ENCODE data around the gene LRRC23.
A peak's percentile ranks its signal among the peaks of the same experiment; 100 is the strongest.

Gene LRRC23

DNA sequence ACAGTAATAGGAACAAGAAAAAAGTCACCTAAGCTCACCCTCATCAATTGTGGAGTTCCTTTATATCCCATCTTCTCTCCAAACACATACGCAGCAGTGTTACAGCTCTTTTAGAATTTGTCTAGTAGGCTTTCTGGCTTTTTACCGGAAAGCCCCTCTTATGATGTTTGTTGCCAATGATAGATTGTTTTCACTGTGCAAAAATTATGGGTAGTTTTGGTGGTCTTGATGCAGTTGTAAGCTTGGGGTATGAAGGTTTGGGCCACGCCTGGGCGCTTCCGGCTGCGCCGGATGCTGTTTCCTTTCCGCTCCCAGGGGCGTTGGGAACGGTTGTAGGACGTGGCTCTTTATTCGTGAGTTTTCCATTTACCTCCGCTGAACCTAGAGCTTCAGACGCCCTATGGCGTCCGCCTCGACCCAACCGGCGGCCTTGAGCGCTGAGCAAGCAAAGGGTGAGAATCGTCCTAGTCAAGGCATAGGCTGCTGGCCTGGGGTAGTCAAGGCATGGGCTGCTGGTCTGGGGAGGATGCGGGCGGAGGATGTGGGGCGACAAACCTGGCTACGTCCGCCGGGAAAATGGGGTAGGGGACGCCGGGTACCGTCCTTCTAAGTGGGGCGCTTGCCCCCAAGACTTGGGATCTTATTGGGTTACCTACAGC, 39.2 kb downstream of the LRRC23 start, which contains the start of the genes C12orf57 and RNU7-1:
TSS of gene C12orf57 (plus strand) at position 301 of the 659 bp plus-strand sequence. CDS start at position 401, 100 bp downstream.
TSS of gene RNU7-1 (plus strand) at position 95 of the 659 bp plus-strand sequence.
- DNase-seq (ENCODE audit: low spot score): peak; percentile 94

DNA sequence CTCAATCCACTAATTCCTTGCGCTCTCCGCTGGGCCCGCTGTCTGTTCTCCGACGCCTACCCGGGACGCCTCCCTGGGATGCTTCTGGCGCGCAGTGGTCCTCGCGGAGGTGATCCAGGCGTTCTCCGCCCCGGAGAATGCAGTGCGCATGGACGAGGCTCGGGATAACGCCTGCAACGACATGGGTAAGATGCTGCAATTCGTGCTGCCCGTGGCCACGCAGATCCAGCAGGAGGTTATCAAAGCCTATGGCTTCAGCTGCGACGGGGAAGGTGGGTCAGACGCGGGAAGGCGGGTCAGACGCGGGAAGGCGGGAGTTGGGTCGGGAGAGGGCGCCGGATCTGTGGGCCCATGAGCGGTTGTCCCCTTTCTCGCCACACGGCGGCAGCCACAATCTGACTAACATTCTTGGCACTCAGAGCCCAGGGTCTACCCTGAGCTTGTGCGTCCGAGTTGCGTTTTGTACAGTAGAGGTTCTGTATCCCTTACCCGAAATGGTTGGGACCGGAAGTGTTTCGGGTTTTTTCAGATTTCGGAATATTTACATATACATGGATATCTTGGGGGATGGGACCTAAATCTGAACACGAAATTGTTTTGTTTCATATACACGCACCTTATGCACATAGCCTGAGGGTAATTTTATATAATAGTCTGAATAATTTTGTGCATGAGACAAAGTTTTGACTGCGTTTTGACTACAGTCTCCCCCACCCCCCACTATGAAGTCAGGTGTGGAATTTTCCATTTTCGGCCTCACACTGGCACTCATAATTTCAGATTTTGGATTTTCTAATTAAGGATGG, 40.0 kb downstream of the LRRC23 start:
- DNase-seq (ENCODE audit: low spot score): peak; percentile 96

DNA sequence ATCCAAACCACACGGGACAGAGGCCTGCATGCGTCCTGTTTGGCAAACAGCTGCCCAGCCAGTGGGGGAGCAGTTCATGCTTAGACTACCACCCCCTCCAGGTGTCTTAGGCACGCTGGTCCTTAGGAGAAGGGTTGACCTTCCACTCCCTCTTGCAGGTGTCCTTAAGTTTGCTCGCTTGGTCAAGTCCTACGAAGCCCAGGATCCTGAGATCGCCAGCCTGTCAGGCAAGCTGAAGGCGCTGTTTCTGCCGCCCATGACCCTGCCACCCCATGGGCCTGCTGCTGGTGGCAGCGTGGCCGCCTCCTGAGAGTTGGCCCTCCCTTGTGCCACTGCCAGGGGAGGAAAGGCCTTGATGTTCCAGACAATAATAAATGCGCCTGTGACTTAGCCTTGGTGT, 41.0 kb downstream of the LRRC23 start:
- no peak for DNase-seq (ENCODE audit: low spot score)

DNA sequence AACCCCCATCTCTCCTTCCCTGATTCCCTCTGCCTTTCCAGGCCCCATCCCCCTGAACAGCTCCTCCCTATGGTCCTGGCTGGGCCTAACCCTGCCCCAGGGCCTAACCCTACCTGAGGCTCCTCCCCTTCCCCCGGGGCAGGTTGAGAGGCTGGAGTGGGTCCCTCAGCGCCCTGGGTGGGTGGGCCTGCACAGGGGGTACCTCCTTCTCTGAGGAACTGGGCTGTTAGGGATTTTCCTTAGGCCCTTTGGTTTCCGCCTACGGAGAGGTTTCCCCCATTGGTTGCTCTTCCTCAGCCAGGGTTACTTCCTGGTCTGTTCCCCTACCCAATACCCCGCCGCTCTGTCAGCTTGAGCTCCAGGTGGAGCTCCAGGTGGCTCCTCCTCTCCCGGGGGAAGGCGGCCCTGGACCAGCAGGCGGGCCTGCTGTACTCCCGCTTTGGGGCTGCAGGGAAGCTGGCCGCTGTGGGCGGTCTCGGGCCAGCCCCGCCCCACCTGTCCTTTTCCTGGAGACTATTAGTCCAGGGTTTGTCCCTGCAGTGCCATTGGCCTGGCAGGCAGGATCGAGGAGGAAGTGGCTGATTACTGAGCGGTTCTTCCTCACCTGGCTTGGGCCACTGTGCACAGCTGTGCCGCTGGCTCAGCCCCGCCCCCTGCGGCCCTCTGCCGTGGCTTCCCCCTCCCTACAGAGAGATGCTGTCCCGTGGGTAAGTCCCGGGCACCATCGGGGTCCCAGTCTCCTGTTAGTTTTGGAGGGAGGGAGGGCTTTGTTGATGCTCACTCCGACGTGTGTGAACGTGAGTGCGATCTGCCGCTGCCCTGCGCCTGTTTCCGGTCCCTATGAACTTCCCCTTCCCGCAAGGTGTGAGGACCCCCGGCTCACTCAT, 41.7 kb downstream of the LRRC23 start:
- peak; percentile 86 for DNase-seq (ENCODE audit: low spot score)

DNA sequence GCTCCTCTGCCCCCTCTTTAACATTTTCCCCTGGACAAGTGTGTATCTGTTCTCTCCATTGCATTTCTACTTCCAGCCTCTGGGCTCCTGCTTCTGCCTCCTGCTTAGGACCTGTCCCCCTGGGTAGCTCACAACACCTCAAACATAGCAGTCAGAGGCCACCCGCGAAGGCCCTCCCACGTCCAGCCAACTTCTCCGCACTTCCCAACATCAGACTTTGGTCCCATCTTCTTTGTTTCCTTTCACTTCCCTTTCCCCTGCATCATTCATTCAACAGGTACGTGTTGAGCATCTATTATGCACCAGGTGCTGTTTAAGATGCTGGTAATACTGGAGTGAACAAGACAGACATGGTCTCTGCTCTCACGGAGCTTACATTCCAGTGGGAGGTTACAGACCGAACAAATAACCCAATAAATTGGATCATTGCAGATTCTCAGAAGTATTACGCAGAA, 42.3 kb downstream of the LRRC23 start:
- DNase-seq (ENCODE audit: low spot score): no peak

DNA sequence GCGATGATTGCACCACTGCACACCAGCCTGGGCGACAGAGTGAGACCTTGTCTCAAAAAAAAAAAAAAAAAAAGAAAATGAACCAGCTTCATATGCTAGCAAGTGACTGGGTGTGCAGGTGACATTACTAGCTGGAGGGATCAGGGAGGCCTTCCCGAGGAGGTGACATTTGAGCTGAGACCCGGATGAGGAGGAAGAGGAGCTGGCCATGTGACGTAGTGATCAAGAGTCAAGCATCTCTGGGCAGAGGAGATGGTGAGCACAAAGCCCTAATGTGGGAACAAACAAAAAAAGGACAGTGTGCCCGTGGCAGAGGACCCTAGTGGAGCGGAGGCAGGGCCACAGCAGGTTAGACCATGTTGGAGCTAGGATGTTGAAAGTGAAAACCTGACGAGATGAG, 43.0 kb downstream of the LRRC23 start:
- DNase-seq (ENCODE audit: low spot score): no peak

DNA sequence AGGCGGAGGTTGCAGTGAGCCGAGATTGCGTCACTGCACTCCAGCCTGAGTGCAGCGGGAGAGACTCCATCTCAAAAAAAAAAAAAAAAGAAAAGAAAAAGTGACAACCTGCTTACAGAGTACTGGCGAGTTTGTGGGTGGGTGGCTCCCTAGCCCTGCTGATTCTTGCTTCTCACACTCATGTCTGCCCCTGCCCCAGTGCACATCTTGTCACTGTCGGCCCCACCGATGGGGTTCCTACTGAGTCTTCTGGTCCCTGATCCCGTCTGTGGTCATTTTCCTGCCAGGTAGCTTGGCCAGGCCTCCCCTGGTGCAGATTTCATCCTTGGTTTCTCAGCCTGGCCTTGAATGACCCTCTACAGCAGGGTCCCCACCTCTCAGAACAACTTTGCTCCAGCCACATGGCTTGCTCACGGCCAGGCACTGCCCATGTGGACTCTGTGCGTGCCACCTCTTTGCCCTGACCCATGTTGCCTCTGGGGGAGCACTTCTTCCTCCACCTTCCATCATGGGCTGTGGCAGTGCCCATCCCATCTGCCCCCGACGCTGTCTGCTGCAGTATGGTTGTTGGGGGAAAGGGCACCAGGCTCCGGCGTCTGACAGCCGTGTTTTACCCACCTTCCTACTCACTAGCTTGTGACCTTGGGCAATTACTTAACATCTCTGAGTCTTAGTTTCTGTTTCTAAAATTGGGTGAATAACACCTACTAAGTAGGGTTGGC, 44.4 kb downstream of the LRRC23 start:
- no peak for DNase-seq (ENCODE audit: low spot score)

DNA sequence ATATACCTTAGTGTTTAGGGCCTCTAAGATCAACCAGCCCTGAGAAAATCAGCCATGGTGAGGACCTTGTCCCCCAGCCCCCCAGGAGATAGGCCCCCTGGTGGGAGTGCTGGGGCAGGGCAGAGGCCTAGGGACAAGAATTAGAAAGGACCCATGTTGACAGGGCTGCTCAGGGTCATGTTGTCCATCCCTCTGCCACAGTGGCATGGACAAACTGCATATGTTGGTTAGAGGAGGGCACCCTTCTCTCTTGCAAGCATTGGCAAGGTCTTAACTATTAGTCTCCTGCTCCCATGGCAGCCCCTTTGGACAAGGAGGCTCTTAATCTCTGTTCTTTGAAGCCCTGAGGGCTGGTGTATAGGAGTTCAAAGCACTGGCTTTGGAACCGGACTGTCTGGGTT, 45.8 kb downstream of the LRRC23 start:
- no peak for DNase-seq (ENCODE audit: low spot score)

DNA sequence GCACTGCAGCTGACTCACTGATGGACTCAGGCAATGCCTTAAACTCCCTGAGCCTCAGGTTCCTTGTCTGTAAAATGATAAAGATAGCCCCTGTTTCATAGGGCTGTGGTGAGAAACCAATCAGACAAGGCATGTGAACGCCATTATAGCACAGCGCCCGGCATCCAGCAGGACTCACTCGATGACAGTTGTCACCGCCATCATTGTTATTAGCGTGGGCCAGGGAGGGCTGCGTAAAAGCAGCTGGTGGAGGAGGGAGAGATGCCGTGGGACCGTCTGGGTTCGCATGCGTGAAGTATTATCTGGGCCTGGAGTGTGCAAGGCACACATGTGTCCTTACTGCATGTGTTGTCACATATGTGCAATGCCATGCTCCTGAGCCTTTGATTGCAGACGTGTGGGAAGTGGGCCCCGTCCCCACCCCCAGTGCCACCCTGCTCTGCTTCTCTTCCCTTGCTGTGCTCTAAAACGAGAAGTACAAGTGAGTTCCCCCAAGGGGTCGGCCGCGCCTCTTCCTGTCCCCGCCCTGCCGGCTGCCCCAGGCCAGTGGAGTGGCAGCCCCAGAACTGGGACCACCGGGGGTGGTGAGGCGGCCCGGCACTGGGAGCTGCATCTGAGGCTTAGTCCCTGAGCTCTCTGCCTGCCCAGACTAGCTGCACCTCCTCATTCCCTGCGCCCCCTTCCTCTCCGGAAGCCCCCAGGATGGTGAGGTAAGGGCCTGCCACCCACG, 46.4 kb downstream of the LRRC23 start, which contains the start of gene PTPN6:
TSS of gene PTPN6 (plus strand) at position 546 of the 730 bp plus-strand sequence. CDS start at position 703, 157 bp downstream.
- no peak for DNase-seq (ENCODE audit: low spot score)

DNA sequence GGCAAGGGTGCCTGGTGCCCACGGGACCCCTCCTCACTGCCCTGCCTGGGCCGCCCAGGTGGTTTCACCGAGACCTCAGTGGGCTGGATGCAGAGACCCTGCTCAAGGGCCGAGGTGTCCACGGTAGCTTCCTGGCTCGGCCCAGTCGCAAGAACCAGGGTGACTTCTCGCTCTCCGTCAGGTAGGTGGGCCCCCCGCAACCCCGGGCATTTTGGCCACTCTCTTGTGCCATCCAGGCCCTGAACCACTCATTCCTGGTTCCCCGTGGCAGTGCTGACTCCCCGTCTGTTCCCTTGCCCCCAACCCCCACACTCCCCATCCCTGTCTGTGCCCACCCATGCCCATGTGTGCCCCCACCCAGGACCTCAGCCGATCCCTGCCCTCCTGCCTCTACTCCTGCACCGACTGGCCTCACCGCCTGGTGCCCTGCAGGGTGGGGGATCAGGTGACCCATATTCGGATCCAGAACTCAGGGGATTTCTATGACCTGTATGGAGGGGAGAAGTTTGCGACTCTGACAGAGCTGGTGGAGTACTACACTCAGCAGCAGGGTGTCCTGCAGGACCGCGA, 47.0 kb downstream of the LRRC23 start:
- no peak for DNase-seq (ENCODE audit: low spot score)

DNA sequence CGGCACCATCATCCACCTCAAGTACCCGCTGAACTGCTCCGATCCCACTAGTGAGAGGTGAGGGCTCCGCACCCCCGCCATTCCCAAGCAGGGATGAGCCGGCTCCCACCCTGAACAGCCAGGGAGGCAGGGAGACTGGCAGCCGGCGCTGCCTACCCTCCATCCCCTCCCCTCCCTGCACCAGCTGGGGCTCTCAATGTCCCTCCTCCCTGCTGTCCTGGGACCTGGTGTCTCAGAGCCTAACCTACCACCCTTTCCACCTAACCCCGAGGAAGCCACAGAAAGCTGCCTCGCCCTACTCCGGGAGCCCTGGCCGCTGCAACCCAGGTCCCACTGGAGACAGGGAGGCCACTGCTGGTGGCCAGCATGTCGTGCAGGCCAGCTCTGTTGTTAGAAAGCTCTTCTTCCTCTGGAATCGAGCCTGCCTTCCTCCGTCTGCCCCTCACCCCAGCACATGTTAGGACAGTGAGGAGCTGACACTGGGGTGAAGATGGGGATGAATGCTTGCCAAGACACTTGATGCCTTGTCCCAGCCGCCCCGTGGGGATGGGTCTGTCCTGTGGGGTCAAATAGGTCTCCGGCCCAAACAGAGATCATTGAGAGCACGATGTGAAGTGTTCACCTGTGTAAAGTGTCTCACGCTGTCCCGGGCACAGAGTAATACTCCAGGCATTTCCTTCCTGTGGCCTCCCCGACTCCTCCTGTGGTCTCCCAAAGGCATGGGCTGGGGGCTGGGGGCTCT, 47.7 kb downstream of the LRRC23 start:
- no peak for DNase-seq (ENCODE audit: low spot score)

DNA sequence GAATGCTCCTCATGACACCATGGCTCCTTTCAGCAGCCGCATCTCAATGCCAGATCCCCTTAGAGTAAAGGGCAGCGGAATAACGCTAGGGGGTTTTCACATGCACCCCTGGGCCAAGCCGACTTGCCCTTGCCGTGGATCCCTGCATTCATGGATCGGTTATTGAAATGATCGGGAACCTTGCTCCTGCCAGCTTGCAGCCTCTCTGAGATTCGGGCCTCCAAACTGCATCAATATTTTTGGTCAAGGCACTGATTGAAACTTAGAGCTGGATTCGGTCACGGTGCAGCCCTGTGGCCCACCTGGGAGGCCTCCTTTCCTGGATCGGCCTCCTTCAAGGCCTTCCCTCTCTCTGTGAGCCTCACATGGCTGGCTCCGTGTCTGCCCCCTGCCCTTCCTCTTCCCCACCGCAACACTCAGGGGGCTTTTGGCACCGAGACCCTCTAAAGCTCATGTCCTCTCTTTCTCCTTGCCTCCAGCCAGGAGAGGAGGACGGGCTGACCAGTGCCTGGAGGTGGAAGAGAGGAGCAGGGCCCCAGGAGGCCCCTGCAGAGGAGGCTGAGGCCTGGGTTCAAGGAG, 48.3 kb downstream of the LRRC23 start:
- no peak for DNase-seq (ENCODE audit: low spot score)

DNA sequence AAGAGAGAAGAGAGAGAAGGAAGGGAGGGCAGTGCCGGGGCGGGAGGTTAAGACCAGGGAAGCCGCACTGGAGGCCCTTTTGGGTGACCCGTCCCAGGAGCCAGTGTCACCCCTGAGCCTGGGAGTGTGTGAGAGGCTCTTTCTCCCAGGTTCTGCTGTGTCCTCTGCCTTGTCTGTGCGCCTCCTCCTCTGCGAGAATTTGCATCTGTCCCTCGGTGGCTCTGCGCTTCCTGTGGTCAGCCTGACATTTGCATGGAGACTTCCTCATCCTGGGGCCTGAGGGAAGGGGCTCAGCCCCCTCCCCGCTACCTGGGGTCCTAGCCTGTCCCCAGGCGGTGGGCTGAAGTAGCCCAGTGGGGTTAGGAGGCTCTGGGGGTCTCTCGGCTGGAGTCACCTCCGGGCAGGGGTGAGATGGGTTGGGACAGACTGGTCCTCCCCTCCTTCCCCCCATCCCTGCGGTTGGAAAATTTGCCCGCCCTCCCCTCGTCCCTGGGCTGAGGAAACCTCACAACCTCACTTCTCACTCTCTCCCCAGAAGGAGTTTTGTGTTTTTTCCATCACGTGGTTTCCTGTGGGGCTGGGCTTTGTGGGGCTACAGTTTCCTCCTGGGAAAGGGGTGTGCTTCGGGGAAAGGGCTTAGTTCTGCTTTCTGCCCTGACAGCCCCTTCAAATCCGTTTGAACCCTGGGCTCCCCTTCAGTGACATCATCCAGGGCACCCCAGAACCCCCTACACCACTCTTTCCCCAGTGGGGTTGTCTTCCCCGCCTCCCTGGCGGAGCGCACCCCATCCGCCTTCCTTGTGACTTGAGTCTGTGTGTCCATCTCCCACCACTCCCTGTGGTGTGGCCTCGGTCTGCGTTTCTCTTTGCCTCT, 49.1 kb downstream of the LRRC23 start:
- DNase-seq (ENCODE audit: low spot score): no peak

DNA sequence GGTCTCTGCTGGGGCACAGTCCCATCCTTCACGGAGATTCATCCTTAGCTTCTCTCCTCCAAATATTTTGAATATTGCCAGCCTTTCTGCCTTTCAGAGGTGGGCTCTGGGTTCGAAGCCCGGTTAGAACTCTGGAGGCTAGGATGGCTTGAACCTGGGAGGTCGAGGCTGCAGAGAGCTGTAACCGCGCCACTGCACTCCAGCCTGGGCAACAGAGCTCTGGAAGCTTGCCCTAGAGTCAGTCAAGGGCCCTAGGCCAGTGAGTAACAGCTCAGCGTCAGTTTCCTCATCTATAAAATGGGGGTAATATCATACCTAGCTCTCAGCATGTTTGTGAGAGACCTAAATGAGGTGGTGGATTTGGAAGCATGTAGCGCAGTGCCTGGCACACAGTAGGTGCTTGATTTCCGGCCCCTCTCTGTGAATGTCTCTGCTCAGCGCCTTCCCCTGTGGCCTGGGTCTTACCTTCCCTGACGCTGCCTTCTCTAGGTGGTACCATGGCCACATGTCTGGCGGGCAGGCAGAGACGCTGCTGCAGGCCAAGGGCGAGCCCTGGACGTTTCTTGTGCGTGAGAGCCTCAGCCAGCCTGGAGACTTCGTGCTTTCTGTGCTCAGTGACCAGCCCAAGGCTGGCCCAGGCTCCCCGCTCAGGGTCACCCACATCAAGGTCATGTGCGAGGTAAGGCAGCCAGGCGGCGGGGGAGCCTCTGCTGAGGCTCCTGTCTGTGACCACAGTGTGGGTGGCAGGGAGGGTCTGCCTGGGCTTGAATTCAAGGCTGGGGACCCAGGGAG, 49.9 kb downstream of the LRRC23 start:
- no peak for DNase-seq (ENCODE audit: low spot score)

DNA sequence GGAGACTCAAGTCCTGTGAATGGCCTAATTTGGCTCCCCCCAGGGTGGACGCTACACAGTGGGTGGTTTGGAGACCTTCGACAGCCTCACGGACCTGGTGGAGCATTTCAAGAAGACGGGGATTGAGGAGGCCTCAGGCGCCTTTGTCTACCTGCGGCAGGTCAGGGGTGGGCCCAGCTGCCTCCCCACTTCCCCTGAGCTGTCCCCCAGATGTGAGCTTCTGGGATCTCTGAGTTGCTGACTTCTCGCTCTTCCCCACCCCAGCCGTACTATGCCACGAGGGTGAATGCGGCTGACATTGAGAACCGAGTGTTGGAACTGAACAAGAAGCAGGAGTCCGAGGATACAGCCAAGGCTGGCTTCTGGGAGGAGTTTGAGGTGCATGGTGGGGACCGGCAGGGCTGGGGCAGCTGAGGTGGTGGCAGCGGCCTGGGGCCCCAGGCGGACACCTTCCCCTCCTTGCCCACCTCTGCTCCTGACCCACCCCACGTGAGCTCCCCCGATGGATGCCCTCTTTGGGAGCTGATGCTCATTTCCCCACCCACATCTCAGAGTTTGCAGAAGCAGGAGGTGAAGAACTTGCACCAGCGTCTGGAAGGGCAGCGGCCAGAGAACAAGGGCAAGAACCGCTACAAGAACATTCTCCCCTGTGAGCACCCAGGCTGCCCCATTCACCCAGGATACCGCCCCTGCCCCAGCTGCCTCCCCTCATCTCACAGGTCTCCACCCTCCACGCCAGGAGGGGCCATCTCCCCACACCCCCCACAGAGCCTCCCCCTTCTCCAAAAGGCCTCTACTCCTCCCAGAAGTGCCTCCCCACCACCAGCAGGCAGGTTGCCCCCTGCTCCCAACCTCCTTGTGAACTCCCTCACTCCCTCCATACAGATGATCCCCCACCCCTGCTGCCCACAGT, 50.7 kb downstream of the LRRC23 start:
- no peak for DNase-seq (ENCODE audit: low spot score)

DNA sequence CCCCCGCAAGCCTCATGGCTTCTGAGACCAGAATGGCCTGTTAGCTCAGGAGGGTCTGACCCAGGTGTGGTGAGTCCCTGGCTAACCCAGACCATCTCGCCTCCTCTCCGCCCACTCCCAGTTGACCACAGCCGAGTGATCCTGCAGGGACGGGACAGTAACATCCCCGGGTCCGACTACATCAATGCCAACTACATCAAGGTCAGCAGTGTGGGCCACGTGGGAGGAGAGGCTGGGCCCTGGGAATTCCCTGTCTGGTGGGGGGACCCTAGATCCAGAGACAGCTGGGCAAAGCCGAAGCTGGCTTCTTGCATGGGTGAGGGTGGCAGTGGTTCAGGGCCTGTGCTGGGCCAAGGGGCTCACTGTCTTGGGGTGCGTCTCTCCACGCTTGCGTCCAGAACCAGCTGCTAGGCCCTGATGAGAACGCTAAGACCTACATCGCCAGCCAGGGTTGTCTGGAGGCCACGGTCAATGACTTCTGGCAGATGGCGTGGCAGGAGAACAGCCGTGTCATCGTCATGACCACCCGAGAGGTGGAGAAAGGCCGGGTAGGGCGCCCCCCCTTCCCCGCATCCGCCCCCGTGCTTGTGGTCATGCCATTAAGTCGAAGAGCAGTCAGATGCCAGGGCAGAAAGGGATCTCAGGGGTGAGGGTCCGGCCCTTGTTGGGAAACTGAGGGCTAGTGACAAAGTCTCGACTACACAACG, 51.6 kb downstream of the LRRC23 start:
- DNase-seq (ENCODE audit: low spot score): no peak
